GM12873 (cell line): Measurements from ENCODE around the gene ZNF490.

Experiments
- TF ChIP-seq, protein P1 (sequence below): IDR thresholded peaks from 2 replicates; pipeline ENCODE4 v1.5.1; 2012; ENCODE audit warnings: low read depth, mild to moderate bottlenecking, moderate library complexity, low read length, control low read depth; ENCODE audit not compliant: insufficient read depth; ENCODE audit errors: missing control alignments

ZNF490 gene

DNA sequence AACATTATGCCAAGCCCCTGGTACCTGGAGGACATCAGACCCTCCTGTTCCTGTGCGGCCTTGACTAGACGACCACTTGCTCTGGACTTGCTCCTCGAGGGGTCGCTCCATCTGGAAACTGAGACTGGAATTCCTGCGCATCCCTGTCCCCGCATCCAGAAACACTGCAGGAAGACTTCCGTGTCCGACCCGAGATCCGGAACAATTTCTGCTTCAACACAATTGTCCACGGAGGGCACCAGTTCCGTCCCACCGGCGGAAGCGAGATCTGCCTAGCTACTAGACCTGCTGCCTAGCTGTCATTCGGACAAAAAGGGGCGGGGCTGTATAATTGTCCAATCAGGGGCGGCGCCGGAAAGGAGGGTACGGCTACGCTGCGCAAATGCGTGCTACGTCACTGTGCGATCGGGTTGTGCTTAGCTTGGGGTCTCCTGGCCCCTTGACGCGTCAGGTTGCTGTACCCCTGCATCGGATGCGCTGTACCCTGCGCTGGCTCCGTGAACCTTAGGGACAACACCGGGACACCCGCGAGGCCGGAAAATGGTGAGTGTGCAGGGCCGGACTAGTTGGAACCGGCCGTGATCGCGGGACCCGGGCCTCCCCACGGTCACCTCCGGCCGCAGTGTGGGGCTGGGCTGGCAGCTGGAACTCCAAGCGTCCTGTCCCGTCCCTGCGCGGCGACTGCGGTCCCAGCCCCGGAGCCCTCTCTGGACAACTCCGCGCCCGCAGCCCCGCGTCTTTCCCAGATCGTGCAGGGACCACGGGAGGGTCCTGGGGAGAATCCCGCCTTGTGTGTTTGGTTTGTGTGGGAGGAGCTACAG lies at the start of gene ZNF490, which contains the start of gene ZNF791:
ZNF490 (minus strand) TSS at position 274 of the 821 bp plus-strand sequence; CDS start at position 141, 133 bp downstream.
ZNF791 (plus strand) TSS at position 381 of the 821 bp plus-strand sequence; CDS start at position 541, 160 bp downstream.
- TF ChIP-seq, protein P1, sequence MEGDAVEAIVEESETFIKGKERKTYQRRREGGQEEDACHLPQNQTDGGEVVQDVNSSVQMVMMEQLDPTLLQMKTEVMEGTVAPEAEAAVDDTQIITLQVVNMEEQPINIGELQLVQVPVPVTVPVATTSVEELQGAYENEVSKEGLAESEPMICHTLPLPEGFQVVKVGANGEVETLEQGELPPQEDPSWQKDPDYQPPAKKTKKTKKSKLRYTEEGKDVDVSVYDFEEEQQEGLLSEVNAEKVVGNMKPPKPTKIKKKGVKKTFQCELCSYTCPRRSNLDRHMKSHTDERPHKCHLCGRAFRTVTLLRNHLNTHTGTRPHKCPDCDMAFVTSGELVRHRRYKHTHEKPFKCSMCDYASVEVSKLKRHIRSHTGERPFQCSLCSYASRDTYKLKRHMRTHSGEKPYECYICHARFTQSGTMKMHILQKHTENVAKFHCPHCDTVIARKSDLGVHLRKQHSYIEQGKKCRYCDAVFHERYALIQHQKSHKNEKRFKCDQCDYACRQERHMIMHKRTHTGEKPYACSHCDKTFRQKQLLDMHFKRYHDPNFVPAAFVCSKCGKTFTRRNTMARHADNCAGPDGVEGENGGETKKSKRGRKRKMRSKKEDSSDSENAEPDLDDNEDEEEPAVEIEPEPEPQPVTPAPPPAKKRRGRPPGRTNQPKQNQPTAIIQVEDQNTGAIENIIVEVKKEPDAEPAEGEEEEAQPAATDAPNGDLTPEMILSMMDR = no peak

DNA sequence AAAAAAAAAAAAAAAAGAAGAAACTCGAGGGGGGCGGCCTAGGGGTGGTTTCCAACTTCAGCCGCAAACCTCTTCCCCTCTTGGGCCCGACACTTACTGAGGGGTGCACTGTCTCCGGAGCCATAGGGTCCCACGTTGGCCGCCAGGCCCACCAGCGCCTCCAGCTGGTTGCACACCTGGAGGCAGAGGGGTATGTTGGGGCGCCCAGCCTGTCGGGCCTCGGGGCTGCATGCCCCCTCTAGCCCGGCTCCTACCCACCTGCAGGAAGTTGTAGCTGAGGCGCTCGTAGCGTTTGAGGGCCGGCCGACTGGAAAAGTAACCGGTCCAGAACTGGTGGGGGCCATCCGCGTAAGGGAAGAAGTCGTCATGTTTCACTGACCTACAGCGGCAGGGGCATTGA lies 47.4 kb upstream of the ZNF490 start:
- TF ChIP-seq, protein P1 = no peak

DNA sequence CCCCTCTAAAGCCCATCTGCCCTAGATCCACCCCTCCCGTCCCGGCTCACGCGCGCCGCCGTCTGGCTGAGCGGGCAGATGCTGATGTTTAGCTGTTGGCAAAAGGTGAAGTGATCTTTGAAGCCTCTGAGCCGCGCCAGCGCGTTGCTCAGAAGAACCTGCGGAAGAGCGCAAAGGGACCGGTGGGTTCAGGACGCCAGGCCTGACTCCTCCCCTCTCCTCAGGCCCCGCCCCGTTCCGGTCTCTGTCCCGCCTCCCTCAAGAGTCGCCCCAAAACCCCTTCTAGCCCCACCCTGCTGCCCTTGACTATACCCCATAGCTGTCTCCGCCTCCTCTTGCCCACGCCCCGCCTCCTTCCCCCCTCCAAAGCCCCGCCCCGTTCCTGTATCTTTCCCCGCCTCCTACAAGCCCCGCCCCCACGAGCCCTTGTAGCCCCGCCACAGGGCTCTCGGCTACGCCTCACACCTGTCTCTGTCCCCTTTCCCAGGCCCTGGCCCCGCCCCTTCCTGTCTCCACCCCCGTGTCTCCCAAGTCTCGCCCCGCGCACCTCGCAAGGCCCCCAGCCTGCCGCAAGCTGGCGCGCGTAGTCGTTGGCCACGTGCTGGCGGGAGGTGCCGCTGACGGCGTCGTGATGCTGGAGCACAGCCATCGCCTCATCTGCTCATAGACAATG lies 46.4 kb upstream of the ZNF490 start:
- TF ChIP-seq, protein P1 = no peak

DNA sequence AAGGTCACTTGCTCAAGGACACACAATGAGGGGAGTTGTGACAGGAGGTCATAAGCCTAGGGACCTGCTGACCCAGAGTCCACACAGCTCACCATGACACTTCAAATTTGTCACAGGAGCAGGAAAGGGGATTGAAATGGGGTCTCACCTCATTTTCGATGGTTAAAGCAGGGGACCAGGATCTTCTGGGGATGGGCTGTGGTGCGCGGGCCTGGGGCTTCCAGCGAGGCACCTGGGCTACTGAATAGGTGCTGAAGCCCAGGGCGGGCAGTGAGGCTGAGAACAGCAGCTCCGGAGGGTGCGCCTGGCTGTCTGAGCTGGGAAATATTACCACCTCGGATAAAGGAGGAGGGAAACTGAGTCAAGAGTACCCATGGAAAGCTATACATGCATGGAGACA lies 44.9 kb upstream of the ZNF490 start:
- TF ChIP-seq, protein P1 = no peak

DNA sequence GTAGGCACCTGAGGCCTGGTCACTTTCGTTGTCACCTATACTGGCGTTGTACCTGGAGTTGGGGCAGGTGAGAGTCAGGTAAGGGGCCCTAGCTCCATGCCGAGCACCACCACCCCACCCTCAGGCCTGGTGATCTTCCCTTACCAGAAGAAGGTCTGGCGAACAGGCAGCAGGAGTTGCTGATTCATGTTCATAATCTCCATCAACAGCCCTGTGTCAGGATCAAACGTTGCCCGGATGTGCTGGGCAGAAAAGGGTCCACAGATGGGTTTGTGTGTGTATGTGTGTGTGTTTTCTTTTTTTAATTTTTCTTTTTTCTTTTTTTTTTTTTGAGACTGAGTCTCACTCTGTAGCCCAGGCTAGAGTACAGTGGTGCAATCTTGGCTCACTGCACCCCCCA lies 41.6 kb upstream of the ZNF490 start:
- TF ChIP-seq, protein P1 = no peak

DNA sequence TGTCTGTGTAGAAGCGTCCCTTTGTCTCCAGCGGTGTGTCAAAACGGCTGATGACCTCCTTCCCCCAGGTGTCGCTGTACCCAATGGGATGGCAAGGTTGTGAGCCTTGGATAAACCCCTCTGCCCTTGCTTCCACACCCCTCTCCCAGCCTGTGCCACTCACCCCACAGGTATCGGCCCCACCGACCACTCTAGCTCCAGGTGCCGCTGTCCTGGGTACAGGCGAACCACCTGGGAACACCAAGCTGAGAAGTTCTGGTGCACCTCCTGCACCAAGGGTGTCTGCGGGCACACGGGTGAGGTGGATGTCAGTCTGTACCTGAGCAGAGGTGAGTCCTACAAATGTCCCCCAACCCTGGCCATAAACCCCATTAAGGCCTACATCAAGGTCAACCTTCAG lies 39.3 kb upstream of the ZNF490 start:
- TF ChIP-seq, protein P1 = no peak

DNA sequence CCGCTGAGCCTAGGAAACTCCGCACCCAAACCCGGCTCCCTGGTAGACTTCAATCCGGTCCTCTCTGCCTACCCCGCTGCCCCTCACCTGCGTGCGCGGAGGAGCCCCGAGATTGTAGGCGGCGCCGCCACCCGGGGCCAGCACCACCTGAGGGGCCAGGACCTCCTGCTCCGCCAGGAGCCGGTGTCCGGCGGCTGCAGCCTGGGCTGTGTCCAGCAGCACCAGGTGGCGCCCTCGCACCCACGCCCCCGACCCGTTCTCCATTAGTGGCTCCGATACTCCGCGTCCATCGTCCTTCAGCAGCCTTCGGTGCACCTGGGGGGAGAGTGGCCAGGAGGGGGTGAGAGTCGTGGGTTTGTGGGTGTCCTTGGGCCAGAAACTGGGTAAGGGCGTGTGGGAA lies 37.5 kb upstream of the ZNF490 start:
- TF ChIP-seq, protein P1 = no peak
